PC-3 (cell line): Measurements from ENCODE around the gene HIPK1.

ENCODE experiments used
- EZH2 ChIP-seq: fragments of 300-600 bp; sonication (generic); IDR thresholded peaks from one replicate; pipeline ENCODE4 v1.6.1; 2017; ENCODE audit warnings: antibody characterized with exemption, mild to moderate bottlenecking, low read length; ENCODE audit not compliant: unreplicated experiment
- EZH2phosphoT487 ChIP-seq: fragments of 300-600 bp; sonication (generic); IDR thresholded peaks from 2 replicates; pipeline ENCODE4 v1.6.1; 2018; ENCODE audit warnings: mild to moderate bottlenecking, antibody characterized with exemption, low read length, borderline replicate concordance
- TF ChIP-seq, protein P1 (sequence below): fragments of 300-600 bp; sonication (generic); conservative IDR thresholded peaks from 2 replicates; pipeline ENCODE4 v1.5.1; 2017; ENCODE audit warnings: antibody characterized with exemption, low read depth, mild to moderate bottlenecking, low read length

DNA sequence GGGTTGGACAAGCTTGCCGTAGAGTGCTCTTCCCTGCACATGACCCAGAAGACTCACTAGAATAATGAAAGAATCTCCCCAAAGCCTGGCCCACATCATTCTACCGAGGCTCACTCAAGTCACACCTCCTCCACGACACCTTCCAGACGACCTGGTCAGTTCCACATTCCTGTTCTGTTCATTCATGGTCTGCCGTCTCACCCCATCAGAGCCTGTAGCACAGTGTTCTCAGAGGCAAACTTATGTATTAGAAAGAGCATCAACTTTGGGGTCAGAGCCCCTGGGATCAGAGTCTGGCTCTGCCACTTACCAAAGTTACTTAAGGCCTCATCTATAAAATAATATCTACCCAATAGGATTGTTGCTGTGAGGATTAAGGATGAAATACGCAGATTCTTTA, 57.7 kb downstream of the HIPK1 start:
- TF ChIP-seq, protein P1, sequence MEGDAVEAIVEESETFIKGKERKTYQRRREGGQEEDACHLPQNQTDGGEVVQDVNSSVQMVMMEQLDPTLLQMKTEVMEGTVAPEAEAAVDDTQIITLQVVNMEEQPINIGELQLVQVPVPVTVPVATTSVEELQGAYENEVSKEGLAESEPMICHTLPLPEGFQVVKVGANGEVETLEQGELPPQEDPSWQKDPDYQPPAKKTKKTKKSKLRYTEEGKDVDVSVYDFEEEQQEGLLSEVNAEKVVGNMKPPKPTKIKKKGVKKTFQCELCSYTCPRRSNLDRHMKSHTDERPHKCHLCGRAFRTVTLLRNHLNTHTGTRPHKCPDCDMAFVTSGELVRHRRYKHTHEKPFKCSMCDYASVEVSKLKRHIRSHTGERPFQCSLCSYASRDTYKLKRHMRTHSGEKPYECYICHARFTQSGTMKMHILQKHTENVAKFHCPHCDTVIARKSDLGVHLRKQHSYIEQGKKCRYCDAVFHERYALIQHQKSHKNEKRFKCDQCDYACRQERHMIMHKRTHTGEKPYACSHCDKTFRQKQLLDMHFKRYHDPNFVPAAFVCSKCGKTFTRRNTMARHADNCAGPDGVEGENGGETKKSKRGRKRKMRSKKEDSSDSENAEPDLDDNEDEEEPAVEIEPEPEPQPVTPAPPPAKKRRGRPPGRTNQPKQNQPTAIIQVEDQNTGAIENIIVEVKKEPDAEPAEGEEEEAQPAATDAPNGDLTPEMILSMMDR, result no peak
- no peak for TF ChIP-seq EZH2
- no peak for TF ChIP-seq EZH2phosphoT487
